Measurements from ENCODE around the gene TAC3.
A peak's percentile ranks its signal among the peaks of the same experiment; 100 is the strongest.

The TAC3 gene

GRCh38 chr12:56987551-56988053 is 28.7 kb downstream of the TAC3 start:
- TF ChIP-seq ZFP3 (CRISPR knock-in tag; IDR thresholded peaks at IDR 0.05) (no peak), TSHZ2 (CRISPR knock-in tag; IDR thresholded peaks at IDR 0.05) (no peak), ZNF70 (CRISPR knock-in tag; IDR thresholded peaks at IDR 0.05) (no peak), GLIS3 (CRISPR knock-in tag; IDR thresholded peaks at IDR 0.05) (no peak), ZFP30 (CRISPR knock-in tag; IDR thresholded peaks at IDR 0.05) (no peak), ZNF8 (CRISPR knock-in tag; IDR thresholded peaks at IDR 0.05) (no peak), TOX (CRISPR knock-in tag; IDR thresholded peaks at IDR 0.05; ENCODE audit: borderline replicate concordance) (no peak), RARB (CRISPR knock-in tag; IDR thresholded peaks at IDR 0.05) (no peak), BACH2 (CRISPR knock-in tag; IDR thresholded peaks at IDR 0.05; ENCODE audit: borderline replicate concordance) (no peak), OSR1 (CRISPR knock-in tag; IDR thresholded peaks at IDR 0.05) (no peak), SNAI2 (CRISPR knock-in tag; IDR thresholded peaks at IDR 0.05) (no peak), CREB5 (CRISPR knock-in tag; IDR thresholded peaks at IDR 0.05; ENCODE audit: low read depth) (no peak), ZNF565 (CRISPR knock-in tag; conservative IDR thresholded peaks at IDR 0.05; ENCODE audit: low read depth) (no peak)
- TF ChIP-seq, protein P1, sequence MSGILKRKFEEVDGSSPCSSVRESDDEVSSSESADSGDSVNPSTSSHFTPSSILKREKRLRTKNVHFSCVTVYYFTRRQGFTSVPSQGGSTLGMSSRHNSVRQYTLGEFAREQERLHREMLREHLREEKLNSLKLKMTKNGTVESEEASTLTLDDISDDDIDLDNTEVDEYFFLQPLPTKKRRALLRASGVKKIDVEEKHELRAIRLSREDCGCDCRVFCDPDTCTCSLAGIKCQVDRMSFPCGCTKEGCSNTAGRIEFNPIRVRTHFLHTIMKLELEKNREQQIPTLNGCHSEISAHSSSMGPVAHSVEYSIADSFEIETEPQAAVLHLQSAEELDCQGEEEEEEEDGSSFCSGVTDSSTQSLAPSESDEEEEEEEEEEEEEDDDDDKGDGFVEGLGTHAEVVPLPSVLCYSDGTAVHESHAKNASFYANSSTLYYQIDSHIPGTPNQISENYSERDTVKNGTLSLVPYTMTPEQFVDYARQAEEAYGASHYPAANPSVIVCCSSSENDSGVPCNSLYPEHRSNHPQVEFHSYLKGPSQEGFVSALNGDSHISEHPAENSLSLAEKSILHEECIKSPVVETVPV (CRISPR knock-in tag; IDR thresholded peaks at IDR 0.05), result no peak
- peak; percentile 91 for ATAC-seq

DNA sequence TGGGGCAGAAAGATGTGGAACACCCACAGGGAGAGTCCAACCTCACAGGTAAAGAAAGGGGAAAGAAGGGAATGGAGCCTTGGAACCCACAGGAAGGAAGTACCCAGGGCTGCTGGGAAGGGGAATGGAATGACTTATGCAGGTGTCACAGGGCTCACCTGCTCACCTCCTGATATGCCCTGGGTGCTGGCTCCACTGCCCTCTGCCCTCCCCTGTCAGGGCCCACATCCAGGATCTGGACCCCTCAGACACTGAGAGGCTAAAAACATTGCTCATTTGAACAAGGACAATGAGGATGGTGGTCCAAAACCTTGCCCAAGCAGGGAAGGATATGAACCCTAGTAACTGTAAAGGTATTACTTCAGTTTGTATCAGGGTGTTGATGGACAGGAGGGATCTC is 29.3 kb downstream of the TAC3 start:
- TF ChIP-seq ZNF8 (CRISPR knock-in tag; IDR thresholded peaks at IDR 0.05) (no peak), ZNF70 (CRISPR knock-in tag; IDR thresholded peaks at IDR 0.05) (no peak), ISL1 (CRISPR knock-in tag; IDR thresholded peaks at IDR 0.05) (no peak), ESRRG (CRISPR knock-in tag; IDR thresholded peaks at IDR 0.05) (no peak), CSDC2 (CRISPR knock-in tag; IDR thresholded peaks at IDR 0.05) (no peak), TSHZ2 (CRISPR knock-in tag; IDR thresholded peaks at IDR 0.05) (no peak), OSR1 (CRISPR knock-in tag; IDR thresholded peaks at IDR 0.05) (no peak), RARB (CRISPR knock-in tag; IDR thresholded peaks at IDR 0.05) (no peak), POU6F1 (CRISPR knock-in tag; IDR thresholded peaks at IDR 0.05; ENCODE audit: borderline replicate concordance, low read depth) (no peak)
- TF ChIP-seq, protein P1 (CRISPR knock-in tag; IDR thresholded peaks at IDR 0.05), result no peak
- TF ChIP-seq, protein P2, sequence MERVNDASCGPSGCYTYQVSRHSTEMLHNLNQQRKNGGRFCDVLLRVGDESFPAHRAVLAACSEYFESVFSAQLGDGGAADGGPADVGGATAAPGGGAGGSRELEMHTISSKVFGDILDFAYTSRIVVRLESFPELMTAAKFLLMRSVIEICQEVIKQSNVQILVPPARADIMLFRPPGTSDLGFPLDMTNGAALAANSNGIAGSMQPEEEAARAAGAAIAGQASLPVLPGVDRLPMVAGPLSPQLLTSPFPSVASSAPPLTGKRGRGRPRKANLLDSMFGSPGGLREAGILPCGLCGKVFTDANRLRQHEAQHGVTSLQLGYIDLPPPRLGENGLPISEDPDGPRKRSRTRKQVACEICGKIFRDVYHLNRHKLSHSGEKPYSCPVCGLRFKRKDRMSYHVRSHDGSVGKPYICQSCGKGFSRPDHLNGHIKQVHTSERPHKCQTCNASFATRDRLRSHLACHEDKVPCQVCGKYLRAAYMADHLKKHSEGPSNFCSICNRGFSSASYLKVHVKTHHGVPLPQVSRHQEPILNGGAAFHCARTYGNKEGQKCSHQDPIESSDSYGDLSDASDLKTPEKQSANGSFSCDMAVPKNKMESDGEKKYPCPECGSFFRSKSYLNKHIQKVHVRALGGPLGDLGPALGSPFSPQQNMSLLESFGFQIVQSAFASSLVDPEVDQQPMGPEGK (CRISPR knock-in tag; IDR thresholded peaks at IDR 0.05; ENCODE audit: borderline replicate concordance), result no peak
- no peak for ATAC-seq

- peak; percentile 67 for ATAC-seq
Observed at GRCh38 chr12:56985714-56986113, 30.6 kb downstream of the TAC3 start.

All from SK-N-SH treated with all-trans-retinoic acid at 6 μM for 48 hours (cell line).